GM12892 (cell line): Measurements from ENCODE around the gene MMP26.

Source experiments
- POLR2A ChIP-seq: IDR thresholded peaks from 2 replicates; pipeline ENCODE4 v1.6.1; 2011; ENCODE audit warnings: low read depth, low read length, control low read depth
- POLR2AphosphoS5 ChIP-seq: IDR thresholded peaks from 2 replicates; pipeline ENCODE4 v1.6.1; 2011; ENCODE audit warnings: low read depth, low read length, control low read depth

GRCh38 chr11:4704054-4704789, at the start of gene MMP26:
- no peak for TF ChIP-seq POLR2A
- no peak for TF ChIP-seq POLR2AphosphoS5
